HepG2 (cell line): ENCODE data around the gene PLIN5. TPM values are rescaled to one million over a fixed set of nuclear protein-coding genes. Genes with fewer than 3 reads are reported as not detected.

Experiments
- ATAC-seq: fragments of 200-7000 bp; cut with Tn5 transposase; 3 replicates; pipeline ENCODE4 v1.9.1; 2020; ENCODE audit warnings: mild to moderate bottlenecking, moderate library complexity
- BruUV-seq: library from RNA; stranded (reverse); fragments of 400-500 nt; replicated peaks from 2 replicates; lab custom pipeline; 2021; lab: Mats Ljungman, UMichigan
- CTCF ChIA-PET: fragments of 300-600 bp; formaldehyde crosslinking; extraction: SDS; loops from one replicate; lab custom pipeline; 2021; ENCODE audit warnings: low total read pairs, inconsistent platforms, low intra/inter-chr PET ratio; lab: Yijun Ruan, JAX
- POLR2A ChIA-PET: fragments of 350-600 bp; sonication (Branson Sonifier 250); formaldehyde crosslinking; loops from one replicate; lab custom pipeline; 2020; ENCODE audit warnings: antibody characterized with exemption, inconsistent platforms; lab: Yijun Ruan, JAX
- DNase-seq: peaks from one replicate; pipeline ENCODE4 v3.0.0-alpha.2; 2015; ENCODE audit warnings: low spot score
- FAIRE-seq: peaks from 3 replicates; lab custom pipeline; 2011; peaks lifted over from hg19 to GRCh38; lab: Jason Lieb, UNC
- H2AFZ ChIP-seq: one replicate; pipeline ENCODE4 v1.6.1; 2011; ENCODE audit warnings: low read length, inconsistent platforms
- H3K27ac ChIP-seq: fragments of 300-600 bp; 3 replicates; pipeline ENCODE4 v1.8.0; 2011; ENCODE audit warnings: mixed run types, mild to moderate bottlenecking, mixed read lengths, low read length, inconsistent platforms; ENCODE audit not compliant: insufficient read depth; ENCODE audit errors: extremely low read length
- H3K27me3 ChIP-seq, 2 experiments: fragments of 200-600 bp in 1 of 2; 2 replicates in 1 of 2; 3 replicates in 1 of 2; pipeline versions ENCODE4 v1.6.0 to v1.8.0; 2011; ENCODE audit warnings: low read length in 2 of 2, mild to moderate bottlenecking in 2 of 2, moderate library complexity in 2 of 2, inconsistent platforms in 1 of 2; ENCODE audit not compliant: insufficient read depth in 2 of 2, control insufficient read depth in 1 of 2
- H3K36me3 ChIP-seq, 2 experiments: fragments of 200-600 bp in 1 of 2; replicated peaks in 1 of 2; 2 replicates in 1 of 2; 3 replicates in 1 of 2; pipeline versions ENCODE4 v1.5.1 to v1.8.0; 2011; ENCODE audit warnings: low read length in 2 of 2, inconsistent platforms in 1 of 2; ENCODE audit not compliant: insufficient read depth in 2 of 2, control insufficient read depth in 1 of 2
- H3K4me1 ChIP-seq: 2 replicates; pipeline ENCODE4 v1.5.1; 2012; ENCODE audit warnings: low read length, inconsistent platforms; ENCODE audit not compliant: insufficient read depth
- H3K4me2 ChIP-seq: 2 replicates; pipeline ENCODE4 v1.6.0; 2011; ENCODE audit warnings: low read depth, low read length, inconsistent platforms
- H3K4me3 ChIP-seq, 3 experiments: fragments of 200-600 bp in 1 of 3; sonication (generic), shearing (Covaris generic) in 1 of 3; replicated peaks in 1 of 3; 2 replicates each; pipeline ENCODE4 v1.5.1; 2011 to 2016; ENCODE audit warnings: low read length in 3 of 3, inconsistent platforms in 2 of 3, low read depth in 2 of 3, mild to moderate bottlenecking in 2 of 3, control low read depth in 1 of 3, mixed read lengths in 1 of 3; ENCODE audit not compliant: insufficient read depth in 1 of 3
- H3K79me2 ChIP-seq: one replicate; pipeline ENCODE4 v1.6.1; 2011; ENCODE audit warnings: low read length, inconsistent platforms; ENCODE audit not compliant: insufficient read depth
- H3K9ac ChIP-seq: 2 replicates; pipeline ENCODE4 v1.6.0; 2011; ENCODE audit warnings: mild to moderate bottlenecking, low read depth, low read length, inconsistent platforms; ENCODE audit not compliant: insufficient read depth
- H3K9me3 ChIP-seq: 2 replicates; pipeline ENCODE4 v1.5.1; 2012; ENCODE audit warnings: mild to moderate bottlenecking, low read length
- H4K20me1 ChIP-seq: 2 replicates; pipeline ENCODE4 v1.6.0; 2011; ENCODE audit warnings: inconsistent platforms, mild to moderate bottlenecking, low read length, moderate library complexity; ENCODE audit not compliant: insufficient read depth
- GPN1 ChIP-seq: sonication (generic); formaldehyde crosslinking; IDR thresholded peaks from 2 replicates; pipeline ENCODE4 v1.5.1; 2020; ENCODE audit warnings: missing genetic modification reagents, borderline replicate concordance
- MBD4 ChIP-seq: IDR thresholded peaks from 2 replicates; pipeline ENCODE4 v1.6.1; 2012; ENCODE audit warnings: low read length, inconsistent platforms, borderline replicate concordance
- ZNF510 ChIP-seq: sonication (generic); formaldehyde crosslinking; IDR thresholded peaks from 2 replicates; pipeline ENCODE4 v1.4.0; 2020; ENCODE audit warnings: low read depth, mild to moderate bottlenecking, missing genetic modification reagents
- WGBS: methylation state at CpG from one replicate; pipeline ENCODE4 v1.1.6; 2017; ENCODE audit warnings: low lambda C conversion rate; 5-methylcytosine and 5-hydroxymethylcytosine counted together
- in situ Hi-C: cut with HindIII; loops from 2 replicates; pipeline ENCODE4 v1.10.0; 2017; ENCODE audit warnings: low pct_unique_long_range_greater_than_20kb; ENCODE audit not compliant: extremely low pct_ligation_motif_present
- intact Hi-C: fragments of 100-400 bp; cut with micrococcal nuclease; formaldehyde crosslinking; loops from one replicate; pipeline ENCODE4 v1.10.0; 2022; ENCODE audit not compliant: unreplicated experiment
- polyA plus RNA-seq, 8 experiments: library from polyadenylated mRNA; depleted of rRNA in 3 of 8; stranded (reverse) in 7 of 8; unstranded in 1 of 8; fragments of >200 nt; fragmentation: Illumina TruSeq in 4 of 8; extraction: Trizol in 4 of 8; gene quantifications; 2 replicates each; pipeline versions ENCODE4 v1.2.1 to v1.2.3, GENCODE V29; 2011 to 2016; ENCODE audit warnings: low read depth in 4 of 8, missing spikeins in 1 of 8, mixed read lengths in 1 of 8; ENCODE audit not compliant: insufficient read depth in 1 of 8
- total RNA-seq, 5 experiments: library from RNA; depleted of rRNA; stranded (reverse); fragments of >200 nt; fragmentation: Illumina TruSeq; extraction: Trizol; gene quantifications; 2 replicates each; pipeline ENCODE4 v1.2.3, GENCODE V29; 2016; ENCODE audit warnings: low read depth in 1 of 5
- TF ChIP-seq, protein P1 (sequence below): sonication (generic); formaldehyde crosslinking; IDR thresholded peaks from 2 replicates; pipeline ENCODE4 v1.5.1; 2020; ENCODE audit warnings: missing genetic modification reagents, mild to moderate bottlenecking, borderline replicate concordance
- TF ChIP-seq, protein P2 (sequence below): sonication (generic); formaldehyde crosslinking; IDR thresholded peaks from 2 replicates; pipeline ENCODE4 v1.4.0; 2020; ENCODE audit warnings: missing genetic modification reagents

PLIN5 gene
- total and polyA plus RNA-seq, 2 of the 13 experiments (the other 11 are each of a cell fraction or from before 2014, with no cell fraction given) = 1.8 to 4.8 TPM

DNA sequence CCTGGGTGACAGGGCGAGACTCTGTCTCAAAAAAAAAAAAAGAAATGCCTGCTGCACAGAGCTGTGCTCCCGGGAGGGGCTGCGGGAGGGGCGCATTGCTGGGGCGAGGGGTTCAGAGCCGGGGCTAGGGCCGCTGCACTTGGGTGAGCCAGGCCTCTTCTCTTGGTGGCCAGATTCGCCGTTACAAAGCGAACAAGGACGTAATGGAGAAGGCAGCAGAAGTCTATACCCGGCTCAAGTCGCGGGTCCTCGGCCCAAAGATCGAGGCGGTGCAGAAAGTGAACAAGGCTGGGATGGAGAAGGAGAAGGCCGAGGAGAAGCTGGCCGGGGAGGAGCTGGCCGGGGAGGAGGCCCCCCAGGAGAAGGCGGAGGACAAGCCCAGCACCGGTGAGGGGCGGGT, 35.7 kb downstream of the PLIN5 start:
- ChIA-PET POLR2A (interaction anchor here (1.4 kb wide), 1 partner anchor 19 kb away, joined by 3 read pairs; the partner anchor contains the start of gene PLIN4), CTCF (no interaction called here)
- Histone ChIP-seq H2AFZ (no peak overlapping the region), H3K4me3 (no peak overlapping the region), H3K79me2 (no peaks in the 10 kb centered on the region), H3K9ac (no peak overlapping the region), H3K36me3 (peaks cover 17 to 47% of the 10 kb centered on the region in 2 experiments; a peak in 4 of 5 replicates), H3K4me1 (no peaks in the 10 kb centered on the region), H4K20me1 (no peaks in the 10 kb centered on the region), H3K27ac (no peak overlapping the region), H3K4me2 (no peak overlapping the region), H3K9me3 (no peaks in the 10 kb centered on the region), H3K27me3 (no peaks in the 10 kb centered on the region)
- DNase-seq (no peak), FAIRE-seq (no peak), ATAC-seq (no peak)
- no TSS peak for BruUV-seq
- 98% methylated on average over 23 of the region's 23 CpGs for WGBS
- in situ Hi-C loops (no loop called here), intact Hi-C loops (no loop called here)
- no peak for TF ChIP-seq MBD4
- TF ChIP-seq, protein P1, sequence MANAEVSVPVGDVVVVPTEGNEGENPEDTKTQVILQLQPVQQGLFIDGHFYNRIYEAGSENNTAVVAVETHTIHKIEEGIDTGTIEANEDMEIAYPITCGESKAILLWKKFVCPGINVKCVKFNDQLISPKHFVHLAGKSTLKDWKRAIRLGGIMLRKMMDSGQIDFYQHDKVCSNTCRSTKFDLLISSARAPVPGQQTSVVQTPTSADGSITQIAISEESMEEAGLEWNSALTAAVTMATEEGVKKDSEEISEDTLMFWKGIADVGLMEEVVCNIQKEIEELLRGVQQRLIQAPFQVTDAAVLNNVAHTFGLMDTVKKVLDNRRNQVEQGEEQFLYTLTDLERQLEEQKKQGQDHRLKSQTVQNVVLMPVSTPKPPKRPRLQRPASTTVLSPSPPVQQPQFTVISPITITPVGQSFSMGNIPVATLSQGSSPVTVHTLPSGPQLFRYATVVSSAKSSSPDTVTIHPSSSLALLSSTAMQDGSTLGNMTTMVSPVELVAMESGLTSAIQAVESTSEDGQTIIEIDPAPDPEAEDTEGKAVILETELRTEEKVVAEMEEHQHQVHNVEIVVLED (CRISPR knock-in tag) = no peak
- TF ChIP-seq, protein P2, sequence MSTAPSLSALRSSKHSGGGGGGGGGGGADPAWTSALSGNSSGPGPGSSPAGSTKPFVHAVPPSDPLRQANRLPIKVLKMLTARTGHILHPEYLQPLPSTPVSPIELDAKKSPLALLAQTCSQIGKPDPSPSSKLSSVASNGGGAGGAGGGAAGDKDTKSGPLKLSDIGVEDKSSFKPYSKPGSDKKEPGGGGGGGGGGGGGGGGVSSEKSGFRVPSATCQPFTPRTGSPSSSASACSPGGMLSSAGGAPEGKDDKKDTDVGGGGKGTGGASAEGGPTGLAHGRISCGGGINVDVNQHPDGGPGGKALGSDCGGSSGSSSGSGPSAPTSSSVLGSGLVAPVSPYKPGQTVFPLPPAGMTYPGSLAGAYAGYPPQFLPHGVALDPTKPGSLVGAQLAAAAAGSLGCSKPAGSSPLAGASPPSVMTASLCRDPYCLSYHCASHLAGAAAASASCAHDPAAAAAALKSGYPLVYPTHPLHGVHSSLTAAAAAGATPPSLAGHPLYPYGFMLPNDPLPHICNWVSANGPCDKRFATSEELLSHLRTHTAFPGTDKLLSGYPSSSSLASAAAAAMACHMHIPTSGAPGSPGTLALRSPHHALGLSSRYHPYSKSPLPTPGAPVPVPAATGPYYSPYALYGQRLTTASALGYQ (CRISPR knock-in tag) = no peak
- TF ChIP-seq GPN1 (CRISPR knock-in tag) = no peak
- no peak for TF ChIP-seq ZNF510 (CRISPR knock-in tag)
